WTC11 (cell line): Measurements from ENCODE around the gene PKP3. TPM values are rescaled to one million over a fixed set of nuclear protein-coding genes. Genes with fewer than 3 reads are reported as not detected.
A peak's percentile ranks its signal among the peaks of the same experiment; 100 is the strongest.

Experiments
- ATAC-seq: fragments of 200-7000 bp; cut with Tn5 transposase; 2 replicates; pipeline ENCODE4 v1.10.0; 2021; ENCODE audit warnings: mild to moderate bottlenecking, moderate library complexity
- Bru-seq: library from RNA; stranded (reverse); fragments of 400-500 nt; gene quantifications from one replicate; lab custom pipeline; 2021; lab: Mats Ljungman, UMichigan
- CTCF ChIA-PET: fragments of 300-600 bp; sonication (Branson Sonifier 250); formaldehyde crosslinking; loops from one replicate; lab custom pipeline; 2021; ENCODE audit warnings: antibody characterized with exemption; lab: Charles Lee
- POLR2A ChIA-PET: fragments of 350-600 bp; sonication (Branson Sonifier 250); formaldehyde crosslinking; loops from one replicate; lab custom pipeline; 2021; ENCODE audit warnings: antibody characterized with exemption; lab: Charles Lee
- DNase-seq: peaks from one replicate; pipeline ENCODE4 v3.0.0; 2021; ENCODE audit warnings: low spot score
- H3K27ac Mint-ChIP-seq: 2 replicates; pipeline ENCODE4 v1.8.0; 2021; ENCODE audit warnings: mixed read lengths
- H3K27me3 Mint-ChIP-seq: 2 replicates; pipeline ENCODE4 v1.8.0; 2021; ENCODE audit warnings: low read depth, mild to moderate bottlenecking, moderate library complexity, mixed read lengths
- H3K36me3 Mint-ChIP-seq: 2 replicates; pipeline ENCODE4 v1.8.0; 2021; ENCODE audit warnings: mixed read lengths
- H3K4me1 Mint-ChIP-seq: 2 replicates; pipeline ENCODE4 v1.8.0; 2022; ENCODE audit warnings: mixed read lengths
- H3K4me3 Mint-ChIP-seq: 2 replicates; pipeline ENCODE4 v1.8.0; 2021; ENCODE audit warnings: mild to moderate bottlenecking, moderate library complexity, mixed read lengths
- H3K9me3 Mint-ChIP-seq: 2 replicates; pipeline ENCODE4 v1.8.0; 2021; ENCODE audit warnings: mixed read lengths
- ATF6 ChIP-seq: sonication (generic); formaldehyde crosslinking; IDR thresholded peaks from 2 replicates; pipeline ENCODE4 v1.8.1; 2023; ENCODE audit warnings: mild to moderate bottlenecking, missing genetic modification reagents
- CBFB ChIP-seq: sonication (generic); formaldehyde crosslinking; IDR thresholded peaks from 2 replicates; pipeline ENCODE4 v1.8.1; 2022; ENCODE audit warnings: mild to moderate bottlenecking, low read depth, missing genetic modification reagents
- CREM ChIP-seq: sonication (generic); formaldehyde crosslinking; IDR thresholded peaks from 2 replicates; pipeline ENCODE4 v1.8.1; 2022; ENCODE audit warnings: mild to moderate bottlenecking, missing genetic modification reagents, moderate library complexity
- ESRRA ChIP-seq: sonication (generic); formaldehyde crosslinking; IDR thresholded peaks from 2 replicates; pipeline ENCODE4 v1.8.1; 2022; ENCODE audit warnings: mild to moderate bottlenecking, missing genetic modification reagents, borderline replicate concordance
- ETV6 ChIP-seq: sonication (generic); formaldehyde crosslinking; IDR thresholded peaks from 2 replicates; pipeline ENCODE4 v1.8.1; 2022; ENCODE audit warnings: mild to moderate bottlenecking, missing genetic modification reagents
- FOXJ3 ChIP-seq: sonication (generic); formaldehyde crosslinking; IDR thresholded peaks from 2 replicates; pipeline ENCODE4 v1.9.0; 2021; ENCODE audit warnings: missing genetic modification reagents, mild to moderate bottlenecking, borderline replicate concordance
- FOXP1 ChIP-seq: sonication (generic); formaldehyde crosslinking; IDR thresholded peaks from 2 replicates; pipeline ENCODE4 v1.8.0; 2022; ENCODE audit warnings: missing genetic modification reagents, mild to moderate bottlenecking, moderate library complexity, borderline replicate concordance
- GABPB1 ChIP-seq: sonication (generic); formaldehyde crosslinking; IDR thresholded peaks from 2 replicates; pipeline ENCODE4 v1.8.1; 2023; ENCODE audit warnings: mild to moderate bottlenecking, missing genetic modification reagents
- IRF2 ChIP-seq: sonication (generic); formaldehyde crosslinking; IDR thresholded peaks from 2 replicates; pipeline ENCODE4 v1.8.0; 2022; ENCODE audit warnings: low read depth, missing genetic modification reagents, borderline replicate concordance
- NFATC4 ChIP-seq: fragments of 250-450 bp; sonication (Bioruptor Pico); IDR thresholded peaks from 2 replicates; pipeline ENCODE4 v1.9.0; 2021; ENCODE audit warnings: mild to moderate bottlenecking
- NFYB ChIP-seq: sonication (generic); formaldehyde crosslinking; conservative IDR thresholded peaks from 2 replicates; pipeline ENCODE4 v1.8.0; 2022; ENCODE audit warnings: low read depth, missing genetic modification reagents
- NR3C1 ChIP-seq: sonication (generic); formaldehyde crosslinking; conservative IDR thresholded peaks from 2 replicates; pipeline ENCODE4 v1.8.1; 2023; ENCODE audit warnings: low read depth, mild to moderate bottlenecking, missing genetic modification reagents
- SMAD3 ChIP-seq: sonication (generic); formaldehyde crosslinking; IDR thresholded peaks from 2 replicates; pipeline ENCODE4 v1.8.0; 2022; ENCODE audit warnings: missing genetic modification reagents, mild to moderate bottlenecking, borderline replicate concordance
- SP1 ChIP-seq: sonication (generic); formaldehyde crosslinking; conservative IDR thresholded peaks from 2 replicates; pipeline ENCODE4 v1.8.1; 2022; ENCODE audit warnings: missing genetic modification reagents
- TEAD1 ChIP-seq: sonication (generic); formaldehyde crosslinking; IDR thresholded peaks from 2 replicates; pipeline ENCODE4 v1.8.0; 2022; ENCODE audit warnings: mild to moderate bottlenecking, missing genetic modification reagents
- ZBTB21 ChIP-seq: sonication (generic); formaldehyde crosslinking; IDR thresholded peaks from 2 replicates; pipeline ENCODE4 v1.8.1; 2023; ENCODE audit warnings: mild to moderate bottlenecking, missing genetic modification reagents, borderline replicate concordance
- ZNF121 ChIP-seq: sonication (generic); formaldehyde crosslinking; IDR thresholded peaks from 2 replicates; pipeline ENCODE4 v1.8.0; 2023; ENCODE audit warnings: missing genetic modification reagents
- ZNF138 ChIP-seq: sonication (generic); formaldehyde crosslinking; conservative IDR thresholded peaks from 2 replicates; pipeline ENCODE4 v1.8.1; 2022; ENCODE audit warnings: mild to moderate bottlenecking, moderate library complexity, missing genetic modification reagents
- ZNF423 ChIP-seq: fragments of 250-450 bp; sonication (Bioruptor Pico); IDR thresholded peaks from 2 replicates; pipeline ENCODE4 v2.1.2; 2022; ENCODE audit warnings: mild to moderate bottlenecking, moderate library complexity
- long read RNA-seq, 3 experiments: library from RNA in 1 of 3; library from capped mRNA in 1 of 3; library from polyadenylated mRNA in 1 of 3; unstranded in 2 of 3; stranded (forward) in 1 of 3; transcript quantifications; one replicate each; pipeline ENCODE4 v2.0.0, GENCODE V29; 2021
- total RNA-seq: library from RNA; stranded (reverse); gene quantifications from 3 replicates; pipeline ENCODE4 v1.2.3, GENCODE V29; 2021
- TF ChIP-seq, protein P1 (sequence below): sonication (generic); formaldehyde crosslinking; IDR thresholded peaks from 2 replicates; pipeline ENCODE4 v1.8.0; 2022; ENCODE audit warnings: mild to moderate bottlenecking, missing genetic modification reagents
- TF ChIP-seq, protein P2 (sequence below): sonication (generic); formaldehyde crosslinking; IDR thresholded peaks from 2 replicates; pipeline ENCODE4 v1.8.1; 2023; ENCODE audit warnings: mild to moderate bottlenecking, missing genetic modification reagents, borderline replicate concordance

The PKP3 gene, protein sequence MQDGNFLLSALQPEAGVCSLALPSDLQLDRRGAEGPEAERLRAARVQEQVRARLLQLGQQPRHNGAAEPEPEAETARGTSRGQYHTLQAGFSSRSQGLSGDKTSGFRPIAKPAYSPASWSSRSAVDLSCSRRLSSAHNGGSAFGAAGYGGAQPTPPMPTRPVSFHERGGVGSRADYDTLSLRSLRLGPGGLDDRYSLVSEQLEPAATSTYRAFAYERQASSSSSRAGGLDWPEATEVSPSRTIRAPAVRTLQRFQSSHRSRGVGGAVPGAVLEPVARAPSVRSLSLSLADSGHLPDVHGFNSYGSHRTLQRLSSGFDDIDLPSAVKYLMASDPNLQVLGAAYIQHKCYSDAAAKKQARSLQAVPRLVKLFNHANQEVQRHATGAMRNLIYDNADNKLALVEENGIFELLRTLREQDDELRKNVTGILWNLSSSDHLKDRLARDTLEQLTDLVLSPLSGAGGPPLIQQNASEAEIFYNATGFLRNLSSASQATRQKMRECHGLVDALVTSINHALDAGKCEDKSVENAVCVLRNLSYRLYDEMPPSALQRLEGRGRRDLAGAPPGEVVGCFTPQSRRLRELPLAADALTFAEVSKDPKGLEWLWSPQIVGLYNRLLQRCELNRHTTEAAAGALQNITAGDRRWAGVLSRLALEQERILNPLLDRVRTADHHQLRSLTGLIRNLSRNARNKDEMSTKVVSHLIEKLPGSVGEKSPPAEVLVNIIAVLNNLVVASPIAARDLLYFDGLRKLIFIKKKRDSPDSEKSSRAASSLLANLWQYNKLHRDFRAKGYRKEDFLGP
- total RNA-seq (17.3 to 23.4 TPM (median 21.4 TPM) in 3 replicates), Bru-seq, nascent RNA (percentile 28 among the genes with signal in this experiment)
- long read RNA-seq, experiment 1, transcript PKP3-201 (13 exons, 2,809 nt) = major isoform, 65 of 112 reads
- long read RNA-seq, experiment 1, partial matches to known transcripts = 8 of 112 reads
- long read RNA-seq, experiment 1, other reads (novel, unspliced or antisense) = 39 of 112 reads
- long read RNA-seq, experiment 2, transcript PKP3-201 (13 exons, 2,809 nt) = major isoform, 17 of 30 reads
- long read RNA-seq, experiment 2, partial matches to known transcripts = 7 of 30 reads
- long read RNA-seq, experiment 2, other reads (novel, unspliced or antisense) = 5 of 30 reads
- long read RNA-seq, experiment 3 = 0 reads

- Mint-ChIP-seq H3K36me3 (peaks cover 8% of the 10 kb centered on the region), H3K4me1 (peaks cover 6% of the 10 kb centered on the region), H3K27me3 (0 out of 2 replicates have a peak, but pooled peaks cover 2% of the 10 kb centered on the region), H3K4me3 (peak within 1 kb of the TSS; percentile 63), H3K27ac (0 out of 2 replicates have a peak within 1 kb of the TSS, but pooled peaks have one; percentile 72), H3K9me3 (peaks cover 3% of the 10 kb centered on the region; the same call in 1 of the 2 replicates)
- CTCF ChIA-PET = interaction anchor here (0.5 to 1.1 kb wide), 4 partner anchors 23 to 157 kb away, joined by 3 to 8 read pairs (median 4); no protein-coding TSS in a partner anchor
- TF ChIP-seq, protein P1, sequence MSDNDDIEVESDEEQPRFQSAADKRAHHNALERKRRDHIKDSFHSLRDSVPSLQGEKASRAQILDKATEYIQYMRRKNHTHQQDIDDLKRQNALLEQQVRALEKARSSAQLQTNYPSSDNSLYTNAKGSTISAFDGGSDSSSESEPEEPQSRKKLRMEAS (CRISPR knock-in tag) = peak; percentile 55; the same call in 1 of the 2 replicates
- TF ChIP-seq SMAD3 = no peak
- no peak for TF ChIP-seq NFYB (CRISPR knock-in tag)
- TF ChIP-seq ZNF121 (CRISPR knock-in tag) = peak; percentile 45; the same call in 1 of the 2 replicates
- no peak for TF ChIP-seq TEAD1 (CRISPR knock-in tag)
- 0 out of 2 replicates have a peak, but pooled peaks have one; percentile 54 for TF ChIP-seq SP1 (CRISPR knock-in tag)
- peak; percentile 56; the same call in 1 of the 2 replicates for TF ChIP-seq FOXP1
- no peak for TF ChIP-seq IRF2 (CRISPR knock-in tag)
- TF ChIP-seq ZNF423 (CRISPR knock-in tag) = peak; percentile 54; the same call in 1 of the 2 replicates
- TF ChIP-seq ZNF138 (CRISPR knock-in tag) = no peak
- peak; percentile 75 for DNase-seq
- peak; percentile 67 for ATAC-seq
- POLR2A ChIA-PET = interaction anchor here (0.6 to 1.0 kb wide), 4 partner anchors 10 to 143 kb away, joined by 3 to 4 read pairs (median 3); partner anchors contain the start of gene LRRC56
Observed at GRCh38 chr11:394034-394857, at the start of gene PKP3. TSS of gene PKP3 (plus strand) at chr11:394209. CDS start at chr11:394293, 84 bp downstream.

DNA sequence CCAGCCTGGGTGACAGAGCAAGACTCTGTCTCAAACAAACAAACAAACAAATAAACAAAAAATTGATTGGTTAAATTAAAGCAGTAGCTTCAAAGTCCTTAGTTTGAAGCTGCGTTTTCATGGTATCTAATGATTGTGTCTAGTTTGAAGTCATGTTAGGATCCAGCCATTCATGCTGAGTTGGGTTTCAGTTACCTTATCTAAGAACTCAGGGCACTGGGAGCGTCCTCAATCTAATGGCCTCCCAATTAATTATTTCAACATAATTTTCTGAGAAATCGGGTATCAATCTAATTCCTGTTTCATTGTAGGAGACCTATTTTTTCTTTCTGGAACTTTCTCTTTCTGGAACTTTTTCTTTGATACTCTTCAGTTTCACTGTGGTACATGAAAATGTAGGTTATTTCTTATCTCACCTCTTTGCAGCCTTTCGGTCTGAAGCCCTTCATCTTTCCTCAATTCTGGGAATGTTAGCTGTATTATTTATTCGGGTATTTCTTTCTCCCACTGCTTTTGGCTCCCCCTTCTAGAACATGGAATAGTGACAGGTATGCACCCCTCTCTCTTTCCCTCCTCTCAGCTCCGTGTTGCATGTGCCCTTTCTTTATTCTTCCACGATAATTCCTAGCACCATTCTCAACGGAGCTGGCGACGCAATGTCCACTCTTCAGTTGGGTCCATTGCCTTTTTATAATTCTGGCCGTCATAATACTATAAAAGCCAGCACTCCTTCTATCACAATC is 49.0 kb upstream of the PKP3 start:
- Mint-ChIP-seq H3K9me3 (no peaks in the 10 kb centered on the region), H3K4me3 (no peak overlapping the region), H3K4me1 (peaks cover 29% of the 10 kb centered on the region), H3K27me3 (no peaks in the 10 kb centered on the region), H3K36me3 (peaks cover 7% of the 10 kb centered on the region; the same call in 1 of the 2 replicates), H3K27ac (no peak overlapping the region)
- ATAC-seq (no peak), DNase-seq (no peak)
- ChIA-PET POLR2A (interaction anchor here (1.5 kb wide), 1 partner anchor 10 kb away, joined by 4 read pairs; no protein-coding TSS in a partner anchor), CTCF (interaction anchor here (0.7 to 1.9 kb wide), 3 partner anchors 39 to 94 kb away, joined by 3 to 5 read pairs (median 4); no protein-coding TSS in a partner anchor)
- TF ChIP-seq GABPB1 (CRISPR knock-in tag) (no peak), ETV6 (no peak), NR3C1 (CRISPR knock-in tag) (no peak), ESRRA (no peak), NFYB (CRISPR knock-in tag) (no peak), FOXJ3 (CRISPR knock-in tag) (no peak), TEAD1 (CRISPR knock-in tag) (no peak), ATF6 (no peak), CREM (no peak), NFATC4 (CRISPR knock-in tag) (no peak), ZBTB21 (no peak), CBFB (no peak)
- TF ChIP-seq, protein P2, sequence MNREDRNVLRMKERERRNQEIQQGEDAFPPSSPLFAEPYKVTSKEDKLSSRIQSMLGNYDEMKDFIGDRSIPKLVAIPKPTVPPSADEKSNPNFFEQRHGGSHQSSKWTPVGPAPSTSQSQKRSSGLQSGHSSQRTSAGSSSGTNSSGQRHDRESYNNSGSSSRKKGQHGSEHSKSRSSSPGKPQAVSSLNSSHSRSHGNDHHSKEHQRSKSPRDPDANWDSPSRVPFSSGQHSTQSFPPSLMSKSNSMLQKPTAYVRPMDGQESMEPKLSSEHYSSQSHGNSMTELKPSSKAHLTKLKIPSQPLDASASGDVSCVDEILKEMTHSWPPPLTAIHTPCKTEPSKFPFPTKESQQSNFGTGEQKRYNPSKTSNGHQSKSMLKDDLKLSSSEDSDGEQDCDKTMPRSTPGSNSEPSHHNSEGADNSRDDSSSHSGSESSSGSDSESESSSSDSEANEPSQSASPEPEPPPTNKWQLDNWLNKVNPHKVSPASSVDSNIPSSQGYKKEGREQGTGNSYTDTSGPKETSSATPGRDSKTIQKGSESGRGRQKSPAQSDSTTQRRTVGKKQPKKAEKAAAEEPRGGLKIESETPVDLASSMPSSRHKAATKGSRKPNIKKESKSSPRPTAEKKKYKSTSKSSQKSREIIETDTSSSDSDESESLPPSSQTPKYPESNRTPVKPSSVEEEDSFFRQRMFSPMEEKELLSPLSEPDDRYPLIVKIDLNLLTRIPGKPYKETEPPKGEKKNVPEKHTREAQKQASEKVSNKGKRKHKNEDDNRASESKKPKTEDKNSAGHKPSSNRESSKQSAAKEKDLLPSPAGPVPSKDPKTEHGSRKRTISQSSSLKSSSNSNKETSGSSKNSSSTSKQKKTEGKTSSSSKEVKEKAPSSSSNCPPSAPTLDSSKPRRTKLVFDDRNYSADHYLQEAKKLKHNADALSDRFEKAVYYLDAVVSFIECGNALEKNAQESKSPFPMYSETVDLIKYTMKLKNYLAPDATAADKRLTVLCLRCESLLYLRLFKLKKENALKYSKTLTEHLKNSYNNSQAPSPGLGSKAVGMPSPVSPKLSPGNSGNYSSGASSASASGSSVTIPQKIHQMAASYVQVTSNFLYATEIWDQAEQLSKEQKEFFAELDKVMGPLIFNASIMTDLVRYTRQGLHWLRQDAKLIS = no peak
